IPS DF 6.9 (cell line): ENCODE measurements around the gene DDX49.
"Not testable (repeated sequence)": the region's sequence is repeated elsewhere in the genome, so short reads cannot be mapped to it uniquely, and the experiment has no call there.

Experiments
- DNase-seq: peaks from one replicate; pipeline ENCODE4 v3.0.0-alpha.2; 2013; ENCODE audit warnings: low read depth, low spot score
- H3K27ac ChIP-seq: one replicate; pipeline ENCODE4 v1.5.1; 2013; ENCODE audit warnings: low read length, control low read depth
- H3K27me3 ChIP-seq: 2 replicates; pipeline ENCODE4 v1.6.1; 2013; ENCODE audit warnings: mild to moderate bottlenecking, low read length; ENCODE audit not compliant: control insufficient read depth, insufficient read depth
- H3K36me3 ChIP-seq: 2 replicates; pipeline ENCODE4 v1.6.1; 2013; ENCODE audit warnings: low read length; ENCODE audit not compliant: control insufficient read depth, insufficient read depth
- H3K4me1 ChIP-seq: 2 replicates; pipeline ENCODE4 v1.6.1; 2013; ENCODE audit warnings: low read length; ENCODE audit not compliant: control insufficient read depth, insufficient read depth
- H3K4me3 ChIP-seq: 2 replicates; pipeline ENCODE4 v1.5.1; 2013; ENCODE audit warnings: mild to moderate bottlenecking, low read length
- H3K9me3 ChIP-seq: 2 replicates; pipeline ENCODE4 v1.6.1; 2013; ENCODE audit warnings: low read length, inconsistent platforms; ENCODE audit not compliant: control insufficient read depth, insufficient read depth
- WGBS: extraction: QIAGEN DNeasy Blood & Tissue Kit; methylation state at CpG from one replicate; pipeline ENCODE4 v1.1.7; 2013; ENCODE audit warnings: mixed read lengths, missing lambda C conversion rate; ENCODE audit not compliant: insufficient read length, insufficient coverage; 5-methylcytosine and 5-hydroxymethylcytosine counted together

DDX49 gene

GRCh38 chr19:18946335-18946734 lies 26.8 kb downstream of the DDX49 start:
- no peak overlapping the region for H3K27ac ChIP-seq
- no peak for DNase-seq
- no peaks in the 10 kb centered on the region; the same call in 1 of the 2 replicates for H3K27me3 ChIP-seq
- no peak overlapping the region for H3K4me3 ChIP-seq
- no peaks in the 10 kb centered on the region for H3K36me3 ChIP-seq
- peaks cover 4% of the 10 kb centered on the region; the same call in 1 of the 2 replicates for H3K4me1 ChIP-seq
- no peaks in the 10 kb centered on the region for H3K9me3 ChIP-seq

DNA sequence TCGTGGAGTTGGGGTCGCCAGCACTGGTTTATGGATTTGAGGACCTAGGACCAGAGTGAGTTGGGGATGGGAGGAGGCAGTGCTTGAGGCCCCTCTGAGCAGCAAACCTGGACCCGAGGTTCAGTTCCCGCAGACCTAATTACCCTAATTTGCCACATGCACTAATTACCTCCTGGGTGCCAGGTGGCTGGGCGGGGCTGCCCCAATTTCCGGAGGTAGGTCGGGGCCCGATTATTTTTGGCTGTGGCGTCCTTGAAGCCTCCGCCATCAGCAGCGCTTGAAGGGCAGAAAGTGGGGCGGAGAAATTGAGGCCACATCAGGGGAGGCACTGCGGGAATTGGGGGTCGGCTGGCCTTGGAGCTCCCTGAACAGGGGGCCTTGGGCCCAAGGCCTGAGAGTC lies 27.4 kb downstream of the DDX49 start:
- no peaks in the 10 kb centered on the region for H3K9me3 ChIP-seq
- no peak overlapping the region for H3K27ac ChIP-seq
- no peaks in the 10 kb centered on the region for H3K36me3 ChIP-seq
- no peaks in the 10 kb centered on the region for H3K4me1 ChIP-seq
- WGBS = no CpG with 5 or more reads among the region's 14 CpGs
- no peaks in the 10 kb centered on the region; the same call in 1 of the 2 replicates for H3K27me3 ChIP-seq
- H3K4me3 ChIP-seq = no peak overlapping the region
- no peak for DNase-seq

DNA sequence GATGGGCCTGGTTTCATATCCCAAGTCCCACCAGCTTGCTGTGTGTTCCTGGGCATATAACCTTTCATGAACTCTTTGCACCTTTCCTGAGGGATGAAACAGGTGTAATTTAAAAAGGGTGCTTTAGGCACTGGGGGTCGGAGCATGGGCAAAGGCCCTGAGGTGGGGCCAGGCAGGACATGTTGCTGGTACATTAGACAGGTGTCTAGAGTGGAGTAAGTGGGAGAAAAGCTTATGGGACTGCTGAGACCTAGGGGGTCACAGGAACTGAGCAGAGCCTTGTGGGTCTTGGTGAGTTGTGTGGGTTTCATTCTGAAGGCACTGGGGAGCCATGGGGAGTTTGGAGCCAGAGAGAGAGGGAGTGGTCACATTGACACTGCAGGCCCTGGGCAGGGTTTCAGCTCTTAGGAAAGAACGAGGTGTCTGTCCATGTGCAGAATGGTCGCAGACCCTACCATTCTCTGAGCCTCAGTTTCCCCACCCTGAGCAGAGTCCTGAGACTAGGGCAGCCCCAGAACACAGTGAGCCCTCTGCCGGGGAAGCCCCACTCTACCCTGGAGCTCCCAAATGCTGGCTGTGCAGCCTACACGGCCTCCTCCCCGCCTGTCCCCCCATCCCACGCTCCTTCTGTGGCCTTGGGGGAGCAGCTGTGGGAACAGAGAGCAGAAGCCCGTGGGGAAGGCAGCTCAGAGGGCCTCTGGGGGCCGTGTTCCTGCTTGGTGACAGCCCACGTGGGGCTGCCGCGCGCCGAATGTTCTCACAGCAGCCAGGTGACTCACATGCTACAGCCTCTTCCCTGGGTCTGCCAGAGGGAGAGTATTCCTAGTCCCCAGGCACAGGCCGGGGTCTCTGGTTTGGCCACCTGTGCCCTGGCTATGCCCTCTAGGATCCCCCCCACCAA lies 28.8 kb downstream of the DDX49 start:
- Histone ChIP-seq H3K27me3 (no peaks in the 10 kb centered on the region; the same call in 1 of the 2 replicates), H3K4me1 (no peaks in the 10 kb centered on the region), H3K9me3 (no peaks in the 10 kb centered on the region), H3K27ac (no peak overlapping the region), H3K4me3 (no peak overlapping the region), H3K36me3 (no peaks in the 10 kb centered on the region)
- WGBS = no CpG with 5 or more reads among the region's 15 CpGs
- DNase-seq = no peak

DNA sequence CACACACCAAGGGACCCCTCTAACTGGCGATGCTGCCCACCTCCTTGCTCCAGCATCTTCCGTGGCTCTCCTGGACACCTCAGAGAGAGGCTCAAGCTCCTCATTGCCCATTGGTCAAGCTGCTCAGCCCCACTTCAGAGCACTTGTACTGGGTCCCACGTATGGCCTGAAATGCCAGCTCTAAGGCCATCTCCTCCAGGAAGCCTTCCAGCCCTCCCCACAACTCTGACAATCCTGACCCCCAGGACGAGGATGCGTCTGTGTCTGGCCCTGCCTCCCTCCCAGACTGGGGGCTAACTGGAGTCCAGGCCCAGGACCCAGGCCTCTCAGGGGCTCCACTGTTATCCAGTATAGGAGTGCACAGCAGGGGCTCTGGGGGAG lies 29.5 kb downstream of the DDX49 start:
- no peaks in the 10 kb centered on the region for H3K9me3 ChIP-seq
- H3K4me1 ChIP-seq = no peaks in the 10 kb centered on the region
- H3K36me3 ChIP-seq = no peaks in the 10 kb centered on the region
- WGBS = no CpG with 5 or more reads among the region's 5 CpGs
- H3K27ac ChIP-seq = no peak overlapping the region
- H3K4me3 ChIP-seq = no peak overlapping the region
- no peak for DNase-seq
- no peaks in the 10 kb centered on the region; the same call in 1 of the 2 replicates for H3K27me3 ChIP-seq

GRCh38 chr19:18949858-18950257 lies 30.3 kb downstream of the DDX49 start:
- H3K27ac ChIP-seq = no peak overlapping the region
- H3K36me3 ChIP-seq = no peaks in the 10 kb centered on the region

GRCh38 chr19:18951721-18952281 lies 32.3 kb downstream of the DDX49 start:
- Histone ChIP-seq H3K4me3 (no peak overlapping the region), H3K36me3 (no peaks in the 10 kb centered on the region), H3K4me1 (no peaks in the 10 kb centered on the region), H3K27ac (no peak overlapping the region), H3K9me3 (no peaks in the 10 kb centered on the region), H3K27me3 (no peaks in the 10 kb centered on the region)
- WGBS = no CpG with 5 or more reads among the region's 7 CpGs
- DNase-seq = no peak

More at GRCh38 chr19:18949858-18950257, 30.3 kb downstream of the DDX49 start:
- WGBS = no CpG with 5 or more reads among the region's 3 CpGs
- no peak for DNase-seq
- Histone ChIP-seq H3K27me3 (no peaks in the 10 kb centered on the region), H3K9me3 (no peaks in the 10 kb centered on the region), H3K4me3 (no peak overlapping the region), H3K4me1 (no peaks in the 10 kb centered on the region)

DNA sequence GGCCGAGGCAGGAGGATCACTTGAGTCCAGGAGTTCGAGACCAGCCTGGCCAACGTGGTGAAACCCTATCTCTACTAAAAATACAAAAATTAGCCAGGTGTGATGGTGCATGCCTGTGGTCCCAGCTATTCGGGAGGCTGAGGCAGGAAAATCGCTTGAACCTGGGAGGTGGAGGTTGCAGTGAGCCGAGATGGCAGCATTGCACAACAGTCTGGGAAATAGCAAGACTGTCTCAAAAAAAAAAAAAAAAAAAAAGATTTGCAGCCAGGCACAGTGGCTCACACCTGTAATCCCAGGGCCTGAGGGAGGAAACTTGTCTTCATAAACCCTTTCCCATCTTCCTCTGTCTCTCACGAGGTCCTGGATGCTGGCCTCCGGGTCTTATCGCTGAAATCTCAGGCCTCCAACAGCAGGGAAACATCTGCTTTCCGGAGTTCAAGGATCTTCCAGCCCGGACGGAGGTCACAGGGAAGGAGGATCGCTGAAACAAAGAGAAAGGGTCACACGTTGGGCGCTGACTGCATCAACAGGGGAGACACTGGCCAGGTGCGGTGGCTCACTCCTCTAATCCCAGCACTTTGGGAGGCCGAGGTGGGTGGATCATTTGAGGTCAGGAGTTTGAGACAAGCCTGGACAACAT lies 33.0 kb downstream of the DDX49 start:
- not testable (repeated sequence) for H3K27ac ChIP-seq, DNase-seq, H3K4me1 ChIP-seq, H3K27me3 ChIP-seq, H3K9me3 ChIP-seq, H3K4me3 ChIP-seq, H3K36me3 ChIP-seq
- no CpG with 5 or more reads among the region's 17 CpGs for WGBS

DNA sequence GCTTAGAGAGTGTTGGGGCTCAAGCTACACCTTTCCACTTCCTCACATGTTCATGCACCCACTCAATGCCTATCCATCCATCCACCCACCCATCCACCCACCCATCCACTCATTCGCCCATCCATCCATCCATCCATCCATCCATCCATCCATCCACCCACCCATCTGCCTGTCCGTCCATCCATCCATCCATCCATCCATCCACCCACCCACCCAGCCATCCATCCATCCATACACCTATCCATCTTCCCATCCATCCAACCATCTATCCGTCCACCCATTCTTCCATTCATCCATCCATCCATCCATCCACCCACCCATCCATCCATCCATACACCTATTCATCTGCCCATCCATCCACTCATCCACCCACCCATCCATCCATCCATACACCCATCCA lies 34.6 kb downstream of the DDX49 start:
- Histone ChIP-seq H3K27ac (no peak overlapping the region), H3K9me3 (no peaks in the 10 kb centered on the region), H3K4me1 (no peaks in the 10 kb centered on the region), H3K4me3 (no peak overlapping the region), H3K36me3 (no peaks in the 10 kb centered on the region), H3K27me3 (no peaks in the 10 kb centered on the region)
- WGBS = 100% methylated on average over 1 of the region's 3 CpGs
- no peak for DNase-seq

GRCh38 chr19:18955042-18955441 lies 35.5 kb downstream of the DDX49 start:
- Histone ChIP-seq H3K4me3 (no peak overlapping the region), H3K36me3 (no peaks in the 10 kb centered on the region), H3K4me1 (no peaks in the 10 kb centered on the region), H3K27ac (no peak overlapping the region), H3K9me3 (no peaks in the 10 kb centered on the region), H3K27me3 (no peaks in the 10 kb centered on the region)
- WGBS = 100% methylated on average over 2 of the region's 2 CpGs
- DNase-seq = no peak

GRCh38 chr19:18960370-18960769 lies 40.9 kb downstream of the DDX49 start:
- H3K36me3 ChIP-seq = no peaks in the 10 kb centered on the region
- no peak for DNase-seq
- no peak overlapping the region for H3K27ac ChIP-seq
- H3K27me3 ChIP-seq = no peaks in the 10 kb centered on the region
- no peaks in the 10 kb centered on the region for H3K9me3 ChIP-seq
- 0 out of 2 replicates have a peak, but pooled peaks cover 1% of the 10 kb centered on the region for H3K4me1 ChIP-seq
- WGBS = no CpG with 5 or more reads among the region's 4 CpGs
- H3K4me3 ChIP-seq = no peak overlapping the region
